CMK (cell line): Measurements from ENCODE around the gene COPZ1.
A peak's percentile ranks its signal among the peaks of the same experiment; 100 is the strongest.

Source experiments
- DNase-seq: peaks from one replicate; pipeline ENCODE4 v3.0.0-alpha.2; 2010; ENCODE audit warnings: low read depth

Gene COPZ1

DNA sequence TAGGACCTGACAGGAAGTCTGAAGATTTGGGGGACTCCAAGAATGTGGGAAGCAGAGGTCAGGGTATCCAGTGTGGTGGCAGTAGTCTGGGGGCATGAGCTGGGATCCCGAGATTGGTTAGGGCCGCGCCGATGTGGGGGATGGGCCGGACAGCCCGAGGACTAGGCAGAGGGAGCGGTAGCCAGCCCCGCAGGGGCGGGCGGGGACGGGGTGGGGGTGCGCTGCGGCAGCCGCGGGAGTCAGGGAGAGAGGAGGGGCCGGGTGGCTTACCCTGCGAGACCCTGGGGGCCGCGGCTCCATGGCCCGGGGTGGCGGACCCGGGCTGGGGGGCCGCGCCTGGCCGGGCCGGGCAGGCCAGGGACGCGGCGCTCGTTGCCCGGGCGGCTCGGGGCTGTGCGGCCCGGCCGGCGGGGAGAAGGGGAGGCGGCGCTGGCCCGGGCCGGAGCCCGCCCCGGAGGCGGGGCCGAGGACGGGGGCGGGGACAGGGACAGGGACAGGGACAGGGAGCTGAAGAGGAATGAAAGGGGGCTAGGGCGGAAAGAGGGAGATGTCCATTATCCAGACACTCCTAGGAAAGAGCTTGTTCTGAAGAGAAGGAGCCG is 54.0 kb downstream of the COPZ1 start:
- no peak for DNase-seq

- no peak for DNase-seq
Observed at GRCh38 chr12:54379398-54380201, 54.7 kb downstream of the COPZ1 start.

- DNase-seq, result no peak
Observed at GRCh38 chr12:54381136-54381535, 56.2 kb downstream of the COPZ1 start.

GRCh38 chr12:54383041-54383609 is 58.2 kb downstream of the COPZ1 start:
- DNase-seq, result no peak

- peak; percentile 52 for DNase-seq
Observed at GRCh38 chr12:54384591-54385041, 59.7 kb downstream of the COPZ1 start, which contains the start of gene ZNF385A. TSS of gene ZNF385A (minus strand) at chr12:54384733. CDS start at chr12:54384514, 219 bp downstream.

DNA sequence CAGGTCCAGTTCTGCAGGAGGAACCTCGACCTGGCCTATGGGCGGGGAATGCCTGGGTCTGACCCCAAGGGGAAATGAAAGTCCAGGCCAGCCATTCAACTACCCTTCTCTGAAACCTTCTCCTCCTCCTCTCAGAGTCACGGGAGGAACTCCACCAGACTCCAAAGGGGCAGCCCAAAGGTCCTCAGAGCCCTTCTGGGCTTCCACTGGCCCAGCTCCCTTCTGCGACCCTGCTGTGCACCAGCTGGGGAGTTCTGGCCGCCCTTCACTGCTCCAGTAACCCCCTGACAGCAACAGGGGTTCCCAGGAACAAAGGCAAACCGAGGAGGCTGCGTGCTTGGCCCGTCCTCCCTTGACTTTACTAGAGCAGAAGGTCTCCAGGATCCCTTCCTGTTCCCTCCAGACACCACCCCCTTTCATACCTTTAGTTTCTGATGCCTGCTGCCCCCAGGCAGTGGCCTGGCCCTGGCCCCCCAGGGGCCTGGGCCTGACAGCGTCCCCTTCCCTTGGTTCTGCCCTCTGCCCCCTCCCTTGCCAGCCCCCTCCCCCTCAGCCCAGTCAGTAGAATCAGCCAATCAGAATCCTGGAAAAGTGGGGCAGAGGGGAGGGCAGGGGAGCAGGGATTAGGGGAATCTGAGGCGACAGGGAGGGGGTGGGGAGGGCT is 60.5 kb downstream of the COPZ1 start:
- DNase-seq, result no peak

DNA sequence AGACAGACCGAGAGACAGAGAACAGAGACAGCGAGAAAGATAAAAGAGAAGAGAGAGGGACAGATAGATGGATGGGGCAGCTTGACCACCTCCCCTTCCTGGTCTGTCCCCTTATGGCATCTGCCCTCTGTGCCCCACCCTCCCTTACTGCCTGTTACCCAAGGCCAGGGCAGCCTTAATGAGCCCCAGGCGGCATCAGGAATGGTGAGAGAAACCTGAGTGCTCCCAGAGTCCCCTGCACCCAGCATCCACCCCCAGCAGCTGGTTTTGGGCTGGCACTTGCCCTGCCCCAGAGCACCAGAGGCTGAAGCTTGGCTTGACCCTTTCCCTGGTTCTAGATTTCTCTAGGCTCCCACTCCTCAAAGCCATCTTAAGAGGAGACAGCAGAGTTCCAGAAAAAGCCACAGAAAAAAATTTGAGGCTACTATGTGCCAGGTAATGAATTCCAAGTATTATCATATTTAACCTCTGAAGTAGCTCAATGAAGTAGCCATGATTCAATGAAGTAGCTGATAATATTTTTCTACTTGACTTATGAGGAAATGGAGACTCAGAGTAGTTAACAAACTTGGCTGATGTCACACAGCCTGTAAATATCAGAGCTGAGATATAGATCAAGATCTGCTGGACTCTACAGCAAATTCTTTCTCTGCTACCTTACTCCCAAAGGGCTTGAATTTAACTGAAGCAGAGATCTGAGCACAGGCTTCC is 61.6 kb downstream of the COPZ1 start:
- DNase-seq, result no peak

DNA sequence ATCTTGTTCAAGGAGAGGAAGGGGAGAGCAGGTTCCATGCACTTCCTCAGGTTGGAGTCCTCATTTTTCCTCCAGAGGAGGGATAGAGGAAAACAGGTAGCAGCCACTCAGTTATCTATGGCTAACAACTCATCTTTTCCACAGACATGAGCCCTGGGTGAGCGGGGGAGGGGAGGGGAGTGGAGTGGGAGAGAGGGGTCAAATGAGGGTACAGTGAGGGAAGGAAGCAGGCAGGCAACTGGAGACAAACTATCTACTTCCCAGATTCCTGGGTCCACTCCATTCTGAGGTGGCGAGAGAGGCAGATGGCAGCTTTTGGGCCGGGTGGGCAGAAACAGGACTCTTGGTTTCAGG is 62.2 kb downstream of the COPZ1 start:
- DNase-seq, result no peak

GRCh38 chr12:54388237-54389133 is 63.6 kb downstream of the COPZ1 start:
- DNase-seq, result no peak

- DNase-seq, result no peak
Observed at GRCh38 chr12:54389134-54389508, 64.2 kb downstream of the COPZ1 start.

DNA sequence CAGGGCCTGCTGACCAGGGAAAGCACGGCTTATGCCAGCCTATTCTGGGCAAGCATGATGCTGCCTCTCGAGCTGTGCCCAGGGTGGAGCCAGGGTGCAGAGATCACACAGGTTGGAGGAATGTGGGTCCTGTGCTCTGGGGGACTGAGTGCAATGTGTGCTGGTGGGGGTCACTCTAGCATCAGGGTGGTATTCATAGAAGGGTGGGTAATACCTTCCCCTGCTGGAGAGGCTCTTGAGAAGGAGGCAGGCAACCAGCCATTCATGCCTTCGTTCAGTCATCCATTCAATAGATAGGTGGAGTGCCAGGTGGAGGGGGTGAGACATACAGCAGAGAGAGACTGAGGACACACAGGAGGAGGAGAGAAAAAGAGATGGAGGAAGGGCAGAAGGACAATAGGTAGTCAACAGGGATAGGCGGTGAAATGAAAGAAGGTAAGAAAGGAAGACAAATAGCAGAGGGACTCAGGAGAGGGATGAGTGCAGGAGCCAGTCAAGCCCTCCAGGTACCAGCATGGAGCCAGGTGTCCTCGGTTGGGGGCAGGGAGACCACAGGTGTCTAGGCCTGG is 64.8 kb downstream of the COPZ1 start:
- no peak for DNase-seq

GRCh38 chr12:54390176-54390667 is 65.3 kb downstream of the COPZ1 start:
- DNase-seq, result peak; percentile 92

- DNase-seq, result peak; percentile 82
Observed at GRCh38 chr12:54390668-54391551, 66.0 kb downstream of the COPZ1 start.

- DNase-seq, result no peak
Observed at GRCh38 chr12:54392485-54393206, 67.7 kb downstream of the COPZ1 start.

GRCh38 chr12:54393207-54393609 is 68.3 kb downstream of the COPZ1 start:
- no peak for DNase-seq

GRCh38 chr12:54393743-54394142 is 68.8 kb downstream of the COPZ1 start:
- no peak for DNase-seq

GRCh38 chr12:54394281-54394719 is 69.4 kb downstream of the COPZ1 start:
- no peak for DNase-seq

DNA sequence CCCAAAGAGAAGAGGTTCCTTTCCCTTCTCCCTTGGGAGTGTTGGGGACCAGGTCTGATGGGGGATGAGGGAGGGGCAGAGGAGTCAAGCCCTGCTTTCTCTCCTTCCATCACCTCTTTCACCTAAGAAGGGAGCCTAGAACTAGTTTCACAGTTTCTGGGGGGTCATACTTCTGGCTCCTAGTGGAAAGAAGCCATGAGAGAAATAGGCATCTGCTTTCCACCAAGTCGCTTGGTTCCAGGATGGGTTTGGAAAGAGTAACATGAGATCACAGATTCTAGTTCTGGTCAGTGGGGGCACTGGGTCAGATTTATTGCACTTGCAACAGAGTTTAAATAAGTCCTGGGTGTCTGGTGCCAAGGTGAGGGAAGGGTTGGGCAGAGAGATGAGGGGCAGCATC is 70.1 kb downstream of the COPZ1 start:
- DNase-seq, result no peak

DNA sequence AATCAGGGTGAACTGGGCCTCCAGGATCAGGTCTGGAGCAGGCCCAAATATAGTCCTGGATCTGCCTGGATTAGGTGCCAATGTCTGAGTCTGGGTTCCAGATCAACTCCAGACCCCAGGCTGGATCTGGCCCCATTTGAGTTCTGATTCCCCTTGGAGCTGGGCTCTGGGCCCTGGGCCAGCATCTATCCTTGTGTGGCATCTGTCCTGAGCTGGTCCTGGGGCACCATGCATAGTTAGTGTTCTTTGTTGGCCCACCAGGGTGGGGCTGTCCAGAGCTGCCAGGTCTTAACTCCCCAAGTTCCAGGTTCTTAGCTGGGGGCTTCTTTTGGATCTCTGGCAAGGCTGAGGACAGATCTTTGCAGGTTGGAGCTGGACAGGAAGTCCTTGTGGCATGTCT is 70.6 kb downstream of the COPZ1 start:
- no peak for DNase-seq
